ENCODE results near the gene ZNF74.

ZNF74 gene

GRCh38 chr22:20422271-20423007 is 28.5 kb downstream of the ZNF74 start:
- no peak for DNase-seq

DNA sequence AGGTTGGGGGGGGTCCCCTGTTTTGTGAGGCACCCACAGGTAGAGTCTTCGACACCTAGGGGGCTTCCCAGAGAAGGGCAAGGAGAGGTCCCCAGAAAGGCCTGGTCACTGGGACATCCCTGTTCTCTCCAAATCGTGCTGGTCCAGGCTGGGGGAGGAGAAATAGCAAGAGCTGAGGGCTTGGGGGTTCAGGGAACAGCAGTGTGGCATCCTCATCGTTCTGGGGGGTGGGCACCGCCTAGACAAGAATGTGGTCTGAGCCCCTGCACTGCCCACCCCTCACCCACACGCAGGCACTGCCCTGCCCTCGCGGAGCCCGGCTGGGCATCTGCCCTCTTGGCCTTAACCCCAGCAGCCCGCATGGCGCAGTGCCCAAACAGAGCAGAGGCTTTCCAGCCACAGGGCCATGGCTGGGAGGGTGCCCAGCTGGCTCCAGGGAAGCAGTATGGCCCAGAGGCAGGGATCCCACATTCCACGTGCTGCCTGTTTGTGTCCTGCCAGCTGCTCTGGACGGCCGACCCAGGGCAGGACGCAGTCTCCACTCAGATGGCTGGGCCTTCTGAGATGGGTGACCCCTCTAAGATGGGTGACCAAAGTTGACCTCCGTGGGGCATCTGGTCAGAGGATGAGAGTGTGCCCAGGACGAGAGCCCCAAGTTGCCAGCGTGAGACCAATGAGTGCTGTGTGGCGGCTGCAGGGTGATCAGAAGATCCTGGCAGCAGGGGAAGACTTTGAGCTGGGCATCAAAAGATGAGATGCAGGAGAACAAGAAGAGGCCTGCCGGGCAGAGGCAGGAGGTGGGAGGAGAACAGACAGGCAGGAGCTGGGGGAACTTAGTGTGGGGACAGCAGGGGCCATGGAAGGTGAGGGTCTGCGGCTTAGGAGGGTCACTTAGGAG is 29.3 kb downstream of the ZNF74 start:
- no peak for DNase-seq

DNA sequence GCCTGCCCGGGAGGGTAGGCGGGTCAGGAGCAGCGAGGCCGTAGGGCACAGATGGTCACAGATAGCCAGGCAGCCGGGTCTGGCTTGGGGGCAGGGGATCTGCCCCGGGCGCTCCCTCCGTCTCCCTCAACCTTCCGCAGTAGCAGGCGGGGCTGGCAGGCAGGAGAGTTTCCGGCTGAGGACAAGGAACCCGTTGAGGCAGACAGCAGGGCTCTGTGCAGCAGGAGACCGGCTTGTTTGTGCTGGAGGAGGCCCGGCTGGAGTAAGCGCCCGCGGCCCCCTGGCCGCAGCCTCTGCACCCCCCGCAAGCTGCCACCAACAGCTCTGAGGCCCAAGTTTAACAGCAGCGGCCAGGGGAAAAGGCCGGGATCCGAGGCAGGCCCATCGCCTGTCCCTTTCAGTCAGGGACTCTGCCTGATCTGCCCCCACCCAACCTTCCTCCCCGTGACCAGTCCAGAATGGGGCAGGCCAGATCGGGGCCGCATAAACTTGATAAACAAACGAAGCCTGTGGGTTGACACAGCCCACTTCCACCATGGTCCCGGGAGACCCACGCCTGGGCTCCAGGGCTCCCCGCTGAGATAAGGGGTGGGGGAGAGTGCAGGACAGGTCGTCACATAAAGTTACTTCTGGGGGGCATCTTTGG is 30.1 kb downstream of the ZNF74 start:
- DNase-seq = no peak

DNA sequence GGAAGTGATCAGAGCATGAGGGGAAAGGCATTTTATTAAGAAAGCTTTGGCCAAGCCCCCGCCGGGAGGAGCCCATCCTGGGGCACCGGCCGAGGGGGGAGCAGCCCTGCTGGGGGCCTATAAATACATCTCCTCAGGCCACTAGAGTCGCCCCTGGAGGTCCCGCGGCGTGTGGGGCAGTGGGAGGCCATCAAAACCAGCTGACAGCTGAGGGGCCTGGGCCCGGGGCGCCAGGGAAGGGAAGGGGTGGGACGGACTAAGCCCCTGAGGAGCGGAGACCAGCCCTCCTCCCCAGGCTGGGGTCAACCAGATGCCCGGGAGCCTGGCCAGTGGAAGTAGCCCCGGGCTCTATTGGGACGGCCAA is 30.6 kb downstream of the ZNF74 start:
- DNase-seq = no peak

DNA sequence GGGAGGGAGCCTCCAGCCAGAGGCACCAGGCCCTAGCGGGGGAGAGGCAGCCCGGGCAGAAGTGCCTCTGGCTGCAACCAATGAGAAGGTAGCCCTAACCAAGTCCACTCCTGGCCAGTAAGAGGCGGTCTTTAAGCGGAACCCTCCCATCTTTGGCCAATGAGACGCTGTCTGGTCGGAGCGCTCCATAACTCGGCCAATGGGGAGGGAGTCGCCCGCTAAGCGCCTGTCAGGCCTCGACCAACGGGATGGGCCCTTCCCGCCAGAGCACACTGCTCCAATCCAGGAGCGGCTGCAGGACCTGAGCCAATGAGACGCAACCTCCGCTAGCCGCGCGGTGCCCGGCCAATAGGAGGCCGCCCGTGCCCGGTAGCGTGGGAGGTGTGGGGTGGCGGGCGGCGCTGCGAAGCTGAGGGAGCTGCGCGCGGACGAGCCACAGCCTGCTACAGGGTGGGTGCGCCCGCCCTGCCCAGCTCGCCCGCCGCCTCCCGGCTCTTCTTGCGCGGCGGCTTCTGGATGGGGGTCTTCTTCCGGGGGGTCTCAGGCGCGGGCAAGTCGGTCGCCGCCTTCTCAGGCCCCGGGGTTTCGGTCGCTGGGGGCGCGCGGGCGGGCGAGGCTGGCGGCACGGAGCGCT is 31.1 kb downstream of the ZNF74 start:
- DNase-seq = no peak

DNA sequence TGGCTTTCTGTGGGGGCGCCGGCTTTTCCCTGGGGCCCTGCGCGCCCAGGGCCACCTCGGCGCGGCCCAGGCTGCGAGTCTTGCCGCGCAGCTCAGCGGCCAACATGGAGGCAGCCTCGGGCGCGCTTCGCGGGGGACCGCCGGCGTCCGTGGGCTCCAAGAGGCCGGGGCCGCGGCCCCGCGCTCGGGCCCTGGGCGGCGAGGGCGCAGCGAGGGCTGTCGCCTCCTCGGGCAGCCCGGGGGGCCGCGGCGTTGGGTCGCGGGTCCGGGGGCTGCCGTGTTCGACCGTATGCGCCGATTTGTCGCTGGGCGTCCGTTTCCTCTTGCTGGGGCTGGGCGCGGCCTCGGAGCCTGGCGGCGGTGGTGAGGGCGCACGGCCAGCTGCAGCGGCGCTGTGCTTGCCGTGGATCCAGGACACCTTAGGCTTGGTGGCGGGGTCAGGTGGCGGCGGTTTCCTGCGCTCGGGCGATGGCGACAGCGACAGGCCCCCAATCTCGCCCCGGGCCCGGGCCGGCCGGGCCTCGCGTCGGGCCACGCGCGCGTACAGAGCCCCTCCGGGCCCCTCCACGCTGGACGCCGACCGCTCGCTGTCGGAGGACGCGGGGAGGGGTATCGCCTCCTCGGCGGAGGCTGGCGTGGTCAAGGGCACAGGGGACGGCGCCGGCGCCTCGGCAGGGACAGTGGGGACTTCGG is 31.8 kb downstream of the ZNF74 start:
- DNase-seq = no peak

GRCh38 chr22:20426259-20426615 is 32.3 kb downstream of the ZNF74 start:
- DNase-seq = no peak

- no peak for DNase-seq
These were observed 33.4 kb downstream of the ZNF74 start for GRCh38 chr22:20427104-20427944.

DNA sequence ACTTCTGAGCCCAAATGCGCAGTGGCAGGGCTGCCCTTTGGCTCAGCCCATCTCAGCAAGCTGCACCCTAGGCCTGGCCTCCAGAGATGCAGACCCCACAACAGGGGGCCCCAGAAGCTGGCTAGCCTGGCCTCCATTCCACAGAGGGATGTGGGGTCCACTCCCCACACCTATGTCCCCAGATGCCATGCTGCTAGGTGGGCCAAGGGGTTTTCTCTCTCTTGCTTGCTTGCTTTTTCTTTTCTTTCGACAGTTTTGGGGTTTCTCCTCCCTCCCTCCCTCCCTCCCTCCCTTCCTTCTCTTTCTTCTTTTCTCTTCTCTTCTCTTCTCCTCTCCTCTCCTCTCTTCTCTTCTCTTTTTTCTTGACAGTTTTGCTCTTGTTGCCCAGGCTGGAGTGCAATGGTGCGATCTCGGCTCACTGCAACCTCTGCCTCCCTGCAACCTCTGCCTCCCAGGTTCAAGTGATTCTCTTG is 34.0 kb downstream of the ZNF74 start:
- no peak for DNase-seq

DNA sequence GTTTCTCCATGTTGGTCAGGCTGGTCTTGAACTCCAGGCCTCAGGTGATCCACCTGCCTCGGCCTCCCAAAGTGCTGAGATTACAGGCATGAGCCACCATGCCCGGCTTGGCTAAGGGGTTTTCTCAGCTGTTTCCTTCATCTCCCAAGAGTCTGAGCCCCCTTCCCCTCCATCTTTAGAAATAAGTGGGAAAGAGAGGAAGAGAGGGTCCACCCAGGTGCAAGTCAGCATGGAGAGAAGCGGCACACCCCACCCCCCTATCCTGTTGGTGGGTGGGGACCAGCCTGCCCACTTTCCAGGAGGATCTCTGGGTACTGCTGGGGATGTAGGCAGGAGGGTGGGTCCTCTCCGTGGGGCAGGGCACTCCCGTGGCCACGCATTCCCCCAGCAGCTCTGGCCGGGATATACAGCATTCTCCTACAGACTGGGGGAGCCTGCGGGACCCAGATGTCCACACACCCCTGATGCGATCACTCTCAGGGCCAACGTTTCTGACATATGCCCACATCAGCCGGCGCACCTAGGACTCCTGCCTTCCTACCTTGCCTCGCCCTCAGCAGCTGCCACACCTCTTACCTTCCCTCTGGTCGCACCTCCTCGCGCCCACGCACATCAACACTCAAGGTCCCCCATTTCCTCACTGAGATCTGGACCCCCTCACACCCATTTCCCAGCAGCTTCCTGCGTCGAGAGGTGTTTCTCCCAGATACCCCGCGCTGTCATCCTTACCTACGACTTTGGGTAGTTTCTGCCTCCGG is 34.7 kb downstream of the ZNF74 start:
- DNase-seq = no peak

DNA sequence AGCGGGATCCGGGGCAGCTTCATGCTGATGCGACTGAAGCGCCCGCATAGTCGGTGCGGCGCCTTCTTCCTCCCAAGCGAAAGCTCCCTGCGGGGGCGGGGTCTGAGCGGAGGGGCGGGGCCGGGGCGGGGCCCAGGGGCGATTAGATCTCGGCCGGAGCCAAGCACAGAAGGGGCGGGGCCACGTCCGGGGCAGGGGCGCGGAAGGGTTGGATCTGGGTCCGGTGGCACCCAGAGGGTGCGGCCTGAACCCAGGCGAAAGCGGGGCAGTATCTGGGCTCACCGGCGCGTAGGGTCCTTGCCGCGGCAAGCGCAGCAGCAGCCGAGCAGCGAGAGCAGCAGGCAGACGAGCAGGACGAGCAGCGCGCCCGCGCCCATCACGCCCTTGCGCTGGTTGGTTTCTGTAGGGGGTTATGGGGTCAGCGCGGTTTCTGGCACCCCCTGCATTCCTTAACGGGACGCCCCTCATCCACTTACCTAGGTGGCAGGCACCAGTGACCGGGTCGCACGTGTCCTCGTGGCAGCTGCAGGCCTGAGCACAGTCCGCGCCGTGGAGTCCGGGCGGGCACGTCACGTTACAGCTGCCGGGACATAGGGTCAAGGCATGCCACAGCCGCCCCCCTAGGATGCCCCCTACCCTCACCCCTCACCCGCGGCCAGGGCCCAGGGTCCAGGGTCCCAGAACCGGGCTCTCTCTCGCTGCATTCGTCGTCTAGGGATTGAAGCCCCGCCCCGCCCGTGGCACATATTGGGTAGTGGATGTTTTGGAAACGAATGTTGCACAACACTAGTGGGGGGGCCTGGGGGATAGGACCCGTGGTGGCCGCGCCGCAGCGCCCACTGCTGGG is 35.5 kb downstream of the ZNF74 start:
- DNase-seq = peak; percentile 67

DNA sequence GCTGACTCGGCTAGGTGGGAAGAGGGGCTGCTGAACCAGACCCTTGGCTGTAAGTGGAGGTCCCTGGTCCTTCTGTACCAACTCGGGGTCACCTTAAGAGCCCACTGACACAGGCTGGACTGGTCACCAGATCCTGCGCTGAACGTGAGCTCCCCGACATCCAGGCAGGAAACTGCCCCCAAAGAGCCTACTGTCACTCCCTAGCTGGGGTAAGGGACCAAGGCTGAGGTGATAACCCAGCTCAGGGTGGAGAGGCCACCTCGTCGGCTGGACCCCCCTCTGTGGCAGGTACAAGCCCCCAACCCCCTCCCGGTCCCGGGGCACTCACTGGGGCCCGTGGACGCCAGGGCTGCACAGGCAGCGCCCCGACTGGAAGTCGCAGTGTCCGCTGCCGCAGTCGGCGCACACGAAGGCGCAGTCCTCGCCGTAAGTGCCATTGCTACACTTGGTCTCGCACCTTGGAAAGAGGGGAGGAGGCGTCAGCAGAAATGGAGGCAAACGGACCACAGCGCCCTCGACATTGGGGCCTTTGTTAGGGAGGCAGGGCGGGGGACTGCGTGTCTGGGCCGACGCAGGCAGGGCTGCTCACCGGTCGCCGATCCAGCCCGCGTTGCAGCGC is 36.3 kb downstream of the ZNF74 start:
- peak; percentile 3 for DNase-seq

DNA sequence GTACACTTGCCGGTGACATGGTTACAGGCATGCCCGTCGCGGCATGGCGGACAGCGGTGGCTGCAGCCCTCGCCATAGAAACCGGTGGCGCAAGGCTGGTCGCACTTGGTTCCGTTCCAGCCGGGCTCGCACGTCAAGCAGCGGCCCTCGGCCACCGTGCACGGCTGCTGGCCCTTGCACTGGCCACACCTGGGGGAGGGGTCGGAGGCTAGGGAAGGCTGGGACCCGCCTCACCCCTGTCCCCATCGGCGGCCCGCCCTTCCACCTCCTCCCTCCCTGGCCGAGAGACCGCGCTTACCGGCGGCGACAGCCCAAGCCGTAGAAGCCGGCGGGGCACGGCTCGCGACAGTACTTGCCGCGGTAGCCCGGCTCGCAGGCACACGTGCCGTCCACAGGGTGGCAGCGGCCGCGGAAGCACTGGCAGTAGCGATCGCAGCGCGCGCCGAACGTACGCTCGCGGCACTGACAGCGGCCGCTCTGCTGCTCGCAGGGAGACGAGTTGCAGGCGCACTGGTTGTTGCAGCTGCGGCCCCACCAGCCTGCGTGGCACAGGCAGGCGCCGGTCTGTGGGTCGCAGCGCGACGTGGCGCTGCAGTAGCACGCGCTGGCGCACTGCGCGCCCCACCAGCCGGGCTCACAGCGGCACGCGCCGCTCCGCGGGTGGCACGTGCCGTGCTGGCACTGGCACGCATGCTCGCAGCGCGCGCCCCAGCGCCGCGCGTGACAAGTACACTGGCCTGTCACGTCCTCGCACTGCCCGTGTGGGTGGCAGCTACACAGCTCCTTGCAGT is 37.0 kb downstream of the ZNF74 start:
- peak; percentile 44 for DNase-seq

- DNase-seq = no peak
These were observed 37.7 kb downstream of the ZNF74 start for GRCh38 chr22:20431511-20432192.

DNA sequence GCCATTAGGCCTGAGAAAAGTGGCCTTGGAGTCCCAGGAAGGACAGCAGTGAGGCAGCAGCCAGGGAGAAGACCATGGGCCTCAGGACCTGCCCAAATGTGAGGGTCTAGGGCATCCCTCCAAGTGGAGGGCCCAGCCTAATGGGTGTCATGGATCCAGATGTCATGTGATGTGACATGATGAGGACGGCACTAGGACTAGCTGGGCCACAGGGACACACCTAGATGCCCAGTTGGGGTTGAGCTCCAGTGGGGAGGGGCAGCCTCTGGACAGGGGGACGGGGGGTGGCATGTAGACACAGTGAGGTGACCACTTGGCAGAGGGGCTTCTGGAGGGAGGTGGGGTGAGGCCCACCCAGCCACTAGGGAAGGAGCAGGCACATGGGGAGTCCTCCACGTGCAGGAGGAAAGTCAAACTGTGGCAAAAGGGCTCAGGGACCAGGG is 38.3 kb downstream of the ZNF74 start:
- no peak for DNase-seq

- no peak for DNase-seq
These were observed 39.2 kb downstream of the ZNF74 start for GRCh38 chr22:20433191-20433590.

- DNase-seq = no peak
These were observed 39.8 kb downstream of the ZNF74 start for GRCh38 chr22:20433686-20434241.

Data from CD4-positive, alpha-beta T cell treated with Interleukin-4 for 4 hours (primary cell).